PC-3 (cell line): ENCODE data around the gene STAC2.

Source experiments
- CTCF ChIP-seq: fragments of 300-600 bp; sonication (generic); conservative IDR thresholded peaks from 2 replicates; pipeline ENCODE4 v1.5.1; 2017; ENCODE audit warnings: antibody characterized with exemption, low read depth, mild to moderate bottlenecking, low read length
- EZH2 ChIP-seq: fragments of 300-600 bp; sonication (generic); IDR thresholded peaks from one replicate; pipeline ENCODE4 v1.6.1; 2017; ENCODE audit warnings: antibody characterized with exemption, mild to moderate bottlenecking, low read length; ENCODE audit not compliant: unreplicated experiment
- EZH2phosphoT487 ChIP-seq: fragments of 300-600 bp; sonication (generic); IDR thresholded peaks from 2 replicates; pipeline ENCODE4 v1.6.1; 2018; ENCODE audit warnings: mild to moderate bottlenecking, antibody characterized with exemption, low read length, borderline replicate concordance

- no peak for TF ChIP-seq CTCF
- TF ChIP-seq EZH2: no peak
- no peak for TF ChIP-seq EZH2phosphoT487
These were observed 3.6 kb downstream of the STAC2 start for GRCh38 chr17:39222151-39222550.
